Measurements from ENCODE around the gene UGT1A8.

The UGT1A8 gene

DNA sequence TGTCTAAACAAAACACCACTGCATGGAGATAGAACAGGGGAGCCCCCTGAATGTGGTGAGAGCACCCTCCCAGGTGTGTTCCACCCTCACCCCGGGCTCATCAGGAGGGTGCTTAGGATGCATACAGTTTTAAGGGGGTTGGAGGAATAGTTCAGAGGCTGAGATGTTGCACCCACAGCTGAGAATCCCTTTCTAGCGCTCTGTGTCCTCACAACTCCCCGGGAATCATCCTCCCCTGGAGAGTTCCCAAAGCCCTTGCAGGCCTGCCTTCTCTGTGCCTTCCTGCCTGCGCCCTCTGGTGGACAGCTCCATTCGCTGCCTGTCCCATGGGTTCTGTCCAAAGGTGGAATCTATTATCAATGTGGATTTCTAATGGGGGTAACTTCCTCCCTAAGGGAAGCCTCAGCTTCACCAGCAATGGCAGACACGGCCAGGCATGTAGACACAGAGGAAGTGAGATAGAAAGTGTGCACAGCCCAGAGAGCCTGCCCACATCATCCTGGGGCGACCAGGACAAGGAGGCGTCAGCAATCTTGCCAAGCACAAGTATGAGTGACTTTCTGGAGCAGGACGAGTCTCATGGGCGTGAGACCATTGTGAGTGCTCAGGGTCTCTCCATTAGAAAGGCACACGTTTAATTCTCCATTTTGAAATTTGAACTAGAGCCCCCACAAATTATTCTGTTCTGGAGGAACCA lies 94.0 kb downstream of the UGT1A8 start:
- CTCF ChIA-PET, result interaction anchor here (0.6 to 1.1 kb wide), 7 partner anchors 15 to 1955 kb away, joined by 3 to 4 read pairs (median 3); no protein-coding TSS in a partner anchor
- no peaks in the 10 kb centered on the region for H3K4me1 ChIP-seq (ENCODE audit: control extremely low read depth in 1 of 4, control insufficient read depth in 4 of 4, insufficient read depth in 4 of 4, low read length in 3 of 4)
- WGBS (ENCODE audit: insufficient coverage), result 52% methylated on average over 8 of the region's 11 CpGs

DNA sequence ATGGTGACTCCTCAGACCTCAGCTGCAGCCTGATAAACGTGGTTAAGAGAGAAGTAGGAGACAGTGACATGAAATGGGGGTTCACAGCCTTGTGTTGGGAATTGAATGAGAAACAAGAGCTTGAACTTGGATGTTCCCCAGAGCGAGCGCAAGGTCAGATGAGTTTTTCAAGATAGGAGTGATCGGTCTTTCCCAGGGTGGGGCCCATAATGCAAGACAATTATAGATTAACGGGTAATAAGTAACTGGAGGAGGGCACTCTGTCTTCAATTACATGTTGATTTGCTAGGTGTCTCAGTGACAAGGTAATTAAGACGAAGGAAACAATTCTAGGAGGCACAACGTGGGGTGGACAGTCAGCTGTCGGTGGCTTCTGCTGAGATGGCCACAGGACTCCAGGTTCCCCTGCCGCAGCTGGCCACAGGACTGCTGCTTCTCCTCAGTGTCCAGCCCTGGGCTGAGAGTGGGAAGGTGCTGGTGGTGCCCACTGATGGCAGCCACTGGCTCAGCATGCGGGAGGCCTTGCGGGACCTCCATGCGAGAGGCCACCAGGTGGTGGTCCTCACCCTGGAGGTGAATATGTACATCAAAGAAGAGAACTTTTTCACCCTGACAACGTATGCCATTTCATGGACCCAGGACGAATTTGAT lies 95.3 kb downstream of the UGT1A8 start, which contains the start of gene UGT1A5:
Gene UGT1A5 (plus strand): TSS at position 297 of the 651 bp plus-strand sequence. CDS start 85 bp downstream, at position 382.
- no peaks in the 10 kb centered on the region for H3K4me1 ChIP-seq (ENCODE audit: control extremely low read depth in 1 of 4, control insufficient read depth in 4 of 4, insufficient read depth in 4 of 4, low read length in 3 of 4)
- peaks cover 0 to 4% (median 2%) of the 10 kb centered on the region in 5 experiments for H3K27me3 ChIP-seq (replicated peaks in 2 of 5; ENCODE audit: control insufficient read depth in 4 of 5, insufficient read depth in 5 of 5, low read length in 4 of 5)
- H3K9me3 ChIP-seq (ENCODE audit: control extremely low read depth in 1 of 5, control insufficient read depth in 4 of 5, insufficient read depth in 2 of 5, low read depth in 1 of 5, low read length in 4 of 5), result no peaks in the 10 kb centered on the region
- ChIA-PET CTCF (interaction anchor here (0.9 kb wide), 1 partner anchor 13 kb away, joined by 3 read pairs; no protein-coding TSS in a partner anchor), POLR2A (no interaction called here)
- no peak for DNase-seq
- H3K27ac ChIP-seq (ENCODE audit: insufficient read depth in 1 of 2, low read depth in 1 of 2, low read length in 2 of 2, poor library complexity in 1 of 2, severe bottlenecking in 2 of 2), result no peak within 1 kb of the TSS
- 95% methylated on average over 14 of the region's 14 CpGs for WGBS (ENCODE audit: insufficient coverage)
- no peaks in the 10 kb centered on the region for H3K36me3 ChIP-seq (ENCODE audit: control insufficient read depth in 4 of 4, insufficient read depth in 4 of 4, low read length in 3 of 4)
- no peak within 1 kb of the TSS for H3K4me3 ChIP-seq (ENCODE audit: control insufficient read depth in 1 of 7, extremely low read depth in 1 of 7, insufficient read depth in 4 of 7, low read depth in 2 of 7, low read length in 6 of 7)

More for the DNA sequence above, 94.0 kb downstream of the UGT1A8 start:
- no peaks in the 10 kb centered on the region for H3K9me3 ChIP-seq (ENCODE audit: control extremely low read depth in 1 of 5, control insufficient read depth in 4 of 5, insufficient read depth in 2 of 5, low read depth in 1 of 5, low read length in 4 of 5)
- POLR2A ChIA-PET, result no interaction called here
- H3K4me3 ChIP-seq (ENCODE audit: control insufficient read depth in 1 of 7, extremely low read depth in 1 of 7, insufficient read depth in 4 of 7, low read depth in 2 of 7, low read length in 6 of 7), result no peak overlapping the region
- peak; percentile 46 to 69 (median 65) for DNase-seq
- no peaks in the 10 kb centered on the region for H3K36me3 ChIP-seq (ENCODE audit: control insufficient read depth in 4 of 4, insufficient read depth in 4 of 4, low read length in 3 of 4)
- no peaks in the 10 kb centered on the region for H3K27me3 ChIP-seq (replicated peaks in 2 of 5; ENCODE audit: control insufficient read depth in 4 of 5, insufficient read depth in 5 of 5, low read length in 4 of 5)
- no peak overlapping the region for H3K27ac ChIP-seq (ENCODE audit: insufficient read depth in 1 of 2, low read depth in 1 of 2, low read length in 2 of 2, poor library complexity in 1 of 2, severe bottlenecking in 2 of 2)

DNA sequence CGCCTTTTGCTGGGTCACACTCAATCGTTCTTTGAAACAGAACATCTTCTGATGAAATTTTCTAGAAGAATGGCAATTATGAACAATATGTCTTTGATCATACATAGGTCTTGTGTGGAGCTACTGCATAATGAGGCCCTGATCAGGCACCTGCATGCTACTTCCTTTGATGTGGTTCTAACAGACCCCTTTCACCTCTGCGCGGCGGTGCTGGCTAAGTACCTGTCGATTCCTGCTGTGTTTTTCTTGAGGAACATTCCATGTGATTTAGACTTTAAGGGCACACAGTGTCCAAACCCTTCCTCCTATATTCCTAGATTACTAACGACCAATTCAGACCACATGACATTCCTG lies 95.8 kb downstream of the UGT1A8 start:
- H3K27me3 ChIP-seq (replicated peaks in 2 of 5; ENCODE audit: control insufficient read depth in 4 of 5, insufficient read depth in 5 of 5, low read length in 4 of 5), result peaks cover 0 to 4% (median 2%) of the 10 kb centered on the region in 5 experiments
- POLR2A ChIA-PET, result no interaction called here
- H3K4me1 ChIP-seq (ENCODE audit: control extremely low read depth in 1 of 4, control insufficient read depth in 4 of 4, insufficient read depth in 4 of 4, low read length in 3 of 4), result no peaks in the 10 kb centered on the region
- no peak overlapping the region for H3K4me3 ChIP-seq (ENCODE audit: control insufficient read depth in 1 of 7, extremely low read depth in 1 of 7, insufficient read depth in 4 of 7, low read depth in 2 of 7, low read length in 6 of 7)
- WGBS (ENCODE audit: insufficient coverage), result 87% methylated on average over 4 of the region's 7 CpGs
- DNase-seq, result no peak
- no peak overlapping the region for H3K27ac ChIP-seq (ENCODE audit: insufficient read depth in 1 of 2, low read depth in 1 of 2, low read length in 2 of 2, poor library complexity in 1 of 2, severe bottlenecking in 2 of 2)
- CTCF ChIA-PET, result no interaction called here
- H3K36me3 ChIP-seq (ENCODE audit: control insufficient read depth in 4 of 4, insufficient read depth in 4 of 4, low read length in 3 of 4), result no peaks in the 10 kb centered on the region
- no peaks in the 10 kb centered on the region for H3K9me3 ChIP-seq (ENCODE audit: control extremely low read depth in 1 of 5, control insufficient read depth in 4 of 5, insufficient read depth in 2 of 5, low read depth in 1 of 5, low read length in 4 of 5)

DNA sequence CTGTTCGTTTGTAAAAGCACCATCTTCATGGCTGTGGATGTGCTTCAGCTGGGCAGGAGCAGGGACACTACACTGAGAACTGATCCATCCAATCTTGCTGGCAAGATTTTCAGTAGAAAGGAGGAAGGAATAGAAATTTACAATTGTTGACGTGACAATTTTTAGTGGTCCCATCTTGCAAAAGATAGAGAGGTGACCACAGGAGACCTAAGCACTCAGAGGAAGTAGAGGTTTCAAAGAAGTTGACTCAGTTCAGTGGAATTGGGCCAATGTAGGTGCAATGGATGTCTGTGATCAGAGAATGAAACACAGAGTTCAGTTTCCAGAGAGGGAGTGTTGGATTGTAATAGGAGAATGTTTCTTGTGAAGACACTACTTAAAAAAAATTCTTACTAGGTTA lies 96.7 kb downstream of the UGT1A8 start:
- H3K27me3 ChIP-seq (replicated peaks in 2 of 5; ENCODE audit: control insufficient read depth in 4 of 5, insufficient read depth in 5 of 5, low read length in 4 of 5), result peaks cover 0 to 4% (median 2%) of the 10 kb centered on the region in 5 experiments
- no peaks in the 10 kb centered on the region for H3K9me3 ChIP-seq (ENCODE audit: control extremely low read depth in 1 of 5, control insufficient read depth in 4 of 5, insufficient read depth in 2 of 5, low read depth in 1 of 5, low read length in 4 of 5)
- no peak overlapping the region for H3K4me3 ChIP-seq (ENCODE audit: control insufficient read depth in 1 of 7, extremely low read depth in 1 of 7, insufficient read depth in 4 of 7, low read depth in 2 of 7, low read length in 6 of 7)
- H3K4me1 ChIP-seq (ENCODE audit: control extremely low read depth in 1 of 4, control insufficient read depth in 4 of 4, insufficient read depth in 4 of 4, low read length in 3 of 4), result no peaks in the 10 kb centered on the region
- 74% methylated on average over 2 of the region's 2 CpGs for WGBS (ENCODE audit: insufficient coverage)
- ChIA-PET CTCF (no interaction called here), POLR2A (no interaction called here)
- H3K27ac ChIP-seq (ENCODE audit: insufficient read depth in 1 of 2, low read depth in 1 of 2, low read length in 2 of 2, poor library complexity in 1 of 2, severe bottlenecking in 2 of 2), result no peak overlapping the region
- DNase-seq, result peak in 2 of 3 donors; percentile 4 to 13
- H3K36me3 ChIP-seq (ENCODE audit: control insufficient read depth in 4 of 4, insufficient read depth in 4 of 4, low read length in 3 of 4), result no peaks in the 10 kb centered on the region

DNA sequence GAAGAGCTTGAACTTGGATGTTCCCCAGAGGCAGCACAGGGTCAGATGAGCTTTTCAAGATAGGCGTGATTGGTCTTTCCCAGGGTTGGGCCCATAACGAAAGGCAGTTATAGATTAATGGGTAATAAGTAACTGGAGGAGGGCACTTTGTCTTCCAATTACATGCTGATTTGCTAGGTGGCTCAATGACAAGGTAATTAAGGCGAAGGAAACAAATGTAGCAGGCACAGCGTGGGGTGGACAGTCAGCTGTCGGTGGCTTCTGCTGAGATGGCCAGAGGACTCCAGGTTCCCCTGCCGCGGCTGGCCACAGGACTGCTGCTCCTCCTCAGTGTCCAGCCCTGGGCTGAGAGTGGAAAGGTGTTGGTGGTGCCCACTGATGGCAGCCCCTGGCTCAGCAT lies 101.1 kb downstream of the UGT1A8 start, which contains the start of gene UGT1A4:
Gene UGT1A4 (plus strand): TSS at position 185 of the 400 bp plus-strand sequence. CDS start 85 bp downstream, at position 270.
- no peaks in the 10 kb centered on the region for H3K4me1 ChIP-seq (ENCODE audit: control extremely low read depth in 1 of 4, control insufficient read depth in 4 of 4, insufficient read depth in 4 of 4, low read length in 3 of 4)
- CTCF ChIA-PET, result no interaction called here
- H3K9me3 ChIP-seq (ENCODE audit: control extremely low read depth in 1 of 5, control insufficient read depth in 4 of 5, insufficient read depth in 2 of 5, low read depth in 1 of 5, low read length in 4 of 5), result no peaks in the 10 kb centered on the region
- H3K27me3 ChIP-seq (replicated peaks in 2 of 5; ENCODE audit: control insufficient read depth in 4 of 5, insufficient read depth in 5 of 5, low read length in 4 of 5), result peaks cover 0 to 4% (median 2%) of the 10 kb centered on the region in 5 experiments
- no peak within 1 kb of the TSS for H3K27ac ChIP-seq (ENCODE audit: insufficient read depth in 1 of 2, low read depth in 1 of 2, low read length in 2 of 2, poor library complexity in 1 of 2, severe bottlenecking in 2 of 2)
- no peak for DNase-seq
- WGBS (ENCODE audit: insufficient coverage), result 96% methylated on average over 7 of the region's 7 CpGs
- POLR2A ChIA-PET, result no interaction called here
- no peaks in the 10 kb centered on the region for H3K36me3 ChIP-seq (ENCODE audit: control insufficient read depth in 4 of 4, insufficient read depth in 4 of 4, low read length in 3 of 4)
- H3K4me3 ChIP-seq (ENCODE audit: control insufficient read depth in 1 of 7, extremely low read depth in 1 of 7, insufficient read depth in 4 of 7, low read depth in 2 of 7, low read length in 6 of 7), result no peak within 1 kb of the TSS

DNA sequence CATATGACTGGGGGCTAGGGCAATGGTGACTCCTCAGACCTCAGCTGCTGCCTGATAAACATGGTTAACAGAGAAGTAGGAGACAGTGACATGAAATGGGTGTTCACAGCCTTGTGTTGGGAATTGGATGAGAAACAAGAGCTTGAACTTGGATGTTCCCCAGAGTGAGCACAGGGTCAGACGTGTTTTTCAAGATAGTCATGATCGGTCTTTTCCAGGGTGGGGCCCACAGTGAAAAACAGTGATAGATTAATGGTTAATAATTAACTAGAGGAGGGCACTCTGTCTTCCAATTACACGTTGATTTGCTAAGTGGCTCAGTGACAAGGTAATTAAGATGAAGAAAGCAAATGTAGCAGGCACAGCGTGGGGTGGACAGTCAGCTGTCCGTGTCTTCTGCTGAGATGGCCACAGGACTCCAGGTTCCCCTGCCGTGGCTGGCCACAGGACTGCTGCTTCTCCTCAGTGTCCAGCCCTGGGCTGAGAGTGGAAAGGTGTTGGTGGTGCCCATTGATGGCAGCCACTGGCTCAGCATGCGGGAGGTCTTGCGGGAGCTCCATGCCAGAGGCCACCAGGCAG lies 111.4 kb downstream of the UGT1A8 start, which contains the start of gene UGT1A3:
Gene UGT1A3 (plus strand): TSS at position 320 of the 579 bp plus-strand sequence. CDS start 85 bp downstream, at position 405.
- WGBS (ENCODE audit: insufficient coverage), result 92% methylated on average over 8 of the region's 8 CpGs
- no peaks in the 10 kb centered on the region for H3K36me3 ChIP-seq (ENCODE audit: control insufficient read depth in 4 of 4, insufficient read depth in 4 of 4, low read length in 3 of 4)
- H3K9me3 ChIP-seq (ENCODE audit: control extremely low read depth in 1 of 5, control insufficient read depth in 4 of 5, insufficient read depth in 2 of 5, low read depth in 1 of 5, low read length in 4 of 5), result peaks cover 0 to 2% (median 0%) of the 10 kb centered on the region in 5 experiments
- H3K4me3 ChIP-seq (ENCODE audit: control insufficient read depth in 1 of 7, extremely low read depth in 1 of 7, insufficient read depth in 4 of 7, low read depth in 2 of 7, low read length in 6 of 7), result no peak within 1 kb of the TSS
- no peak within 1 kb of the TSS for H3K27ac ChIP-seq (ENCODE audit: insufficient read depth in 1 of 2, low read depth in 1 of 2, low read length in 2 of 2, poor library complexity in 1 of 2, severe bottlenecking in 2 of 2)
- peaks cover 0 to 2% (median 0%) of the 10 kb centered on the region in 5 experiments for H3K27me3 ChIP-seq (replicated peaks in 2 of 5; ENCODE audit: control insufficient read depth in 4 of 5, insufficient read depth in 5 of 5, low read length in 4 of 5)
- DNase-seq, result no peak
- CTCF ChIA-PET, result interaction anchor here (1.0 kb wide), 1 partner anchor 37 kb away, joined by 3 read pairs; the partner anchor contains the start of gene UGT1A6
- POLR2A ChIA-PET, result no interaction called here
- no peaks in the 10 kb centered on the region for H3K4me1 ChIP-seq (ENCODE audit: control extremely low read depth in 1 of 4, control insufficient read depth in 4 of 4, insufficient read depth in 4 of 4, low read length in 3 of 4)

Measured in common myeloid progenitor, CD34-positive (primary cell).